ENCODE results near the gene ZNF217.
"Not testable (repeated sequence)": the region's sequence is repeated elsewhere in the genome, so short reads cannot be mapped to it uniquely, and the experiment has no call there.

Gene ZNF217

DNA sequence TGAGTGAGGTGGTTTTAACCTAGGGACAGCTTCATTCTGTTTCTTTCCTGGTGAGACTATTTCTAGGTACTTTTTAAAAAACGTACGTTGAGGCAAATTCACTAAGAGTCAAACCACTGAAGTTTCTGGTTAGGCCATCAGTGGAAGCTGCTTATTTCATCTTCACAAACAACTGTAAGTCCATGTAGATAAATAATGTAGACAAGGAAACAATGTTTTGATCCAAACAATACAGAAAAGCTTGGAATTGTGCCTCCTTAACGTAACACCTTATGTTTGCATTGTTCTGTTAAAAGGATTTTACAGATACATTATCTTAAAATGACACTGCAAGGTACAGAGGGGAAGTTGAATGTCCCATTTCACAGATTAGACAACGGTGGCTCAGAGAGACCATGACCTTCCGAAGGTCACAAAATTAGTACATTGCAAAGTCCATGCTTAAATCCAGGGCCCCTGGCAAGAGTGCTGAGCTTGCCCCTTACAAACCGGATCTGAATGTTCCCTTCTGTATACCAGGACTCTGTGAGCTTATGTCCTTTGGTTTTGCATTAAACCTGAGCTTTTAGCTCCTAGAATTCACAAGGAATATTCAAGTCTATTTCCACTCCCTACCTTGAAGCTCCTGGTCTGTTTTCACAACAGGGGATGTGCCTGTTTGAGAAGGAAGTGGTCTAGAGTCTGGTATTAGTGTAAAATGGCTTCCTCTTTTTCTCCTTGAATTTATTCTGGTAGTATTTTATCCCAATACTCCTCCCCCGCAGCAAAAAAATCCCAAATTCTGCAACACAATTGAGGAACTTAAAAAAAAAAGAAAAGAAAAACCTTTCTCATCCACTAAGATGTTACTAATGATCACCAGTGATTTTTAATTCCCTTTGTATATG is 28.9 kb upstream of the ZNF217 start:
- DNase-seq (ENCODE audit: low read depth in 1 of 2, low spot score in 1 of 2), result no peak

DNA sequence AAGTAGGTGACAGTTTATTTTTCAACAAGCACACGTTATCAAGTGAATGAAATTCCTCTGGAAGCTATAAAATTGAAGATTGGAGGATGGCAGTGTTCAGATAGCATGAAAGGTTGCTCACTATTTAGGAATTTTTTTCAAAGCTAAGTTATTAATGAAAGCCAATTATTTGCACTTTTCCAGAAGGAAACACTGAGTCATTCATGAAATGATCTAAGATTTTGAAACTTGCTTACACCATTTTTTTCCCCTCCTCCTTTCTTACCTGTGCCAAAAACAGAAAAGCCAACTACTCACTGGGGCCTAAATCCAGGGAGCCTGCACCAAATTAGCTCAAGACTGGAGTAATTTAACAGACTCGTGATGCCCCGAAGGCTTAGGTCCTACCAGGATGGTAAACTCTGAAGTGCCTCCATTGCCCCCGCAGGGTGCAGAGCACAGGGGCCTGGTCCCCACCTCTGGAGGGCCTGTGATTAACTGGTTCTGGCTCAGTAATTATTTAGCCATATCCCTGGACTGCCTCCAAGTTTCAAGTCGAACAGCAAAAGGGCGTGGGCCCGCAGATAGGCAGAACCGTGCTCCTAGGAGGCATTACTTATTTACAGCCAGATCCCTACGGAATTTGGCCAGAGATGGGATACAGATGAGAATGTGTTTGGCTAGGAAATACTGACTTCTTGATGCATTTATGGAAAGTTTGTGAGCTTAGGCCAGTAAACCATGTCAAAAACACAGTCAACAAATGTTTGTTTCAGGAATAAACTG is 28.0 kb upstream of the ZNF217 start:
- no peak for DNase-seq (ENCODE audit: low read depth in 1 of 2, low spot score in 1 of 2)

DNA sequence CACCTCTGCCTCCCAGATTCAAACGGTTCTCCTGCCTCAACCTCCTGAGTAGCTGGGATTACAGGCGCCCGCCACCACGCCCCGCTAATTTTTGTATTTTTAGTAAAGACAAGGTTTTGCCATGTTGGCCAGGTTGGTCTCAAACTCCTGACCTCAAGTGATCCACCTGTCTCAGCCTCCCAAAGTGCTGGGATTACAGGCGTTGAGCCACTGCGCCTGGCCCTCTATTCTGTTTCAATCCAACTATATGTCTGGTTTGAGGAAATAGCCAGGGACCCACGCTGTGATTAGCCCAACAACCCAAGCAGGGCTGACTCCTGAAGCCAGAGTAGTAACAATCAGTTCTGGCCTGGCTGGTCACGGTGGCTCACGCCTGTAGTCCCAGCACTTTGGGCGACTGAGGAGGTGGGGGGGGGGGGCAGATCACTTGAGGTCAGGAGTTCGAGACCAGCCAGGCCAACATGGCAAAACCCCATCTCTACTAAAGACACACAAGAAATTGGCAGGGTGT is 24.9 kb upstream of the ZNF217 start:
- not testable (repeated sequence) for DNase-seq (ENCODE audit: low read depth in 1 of 2, low spot score in 1 of 2)

DNA sequence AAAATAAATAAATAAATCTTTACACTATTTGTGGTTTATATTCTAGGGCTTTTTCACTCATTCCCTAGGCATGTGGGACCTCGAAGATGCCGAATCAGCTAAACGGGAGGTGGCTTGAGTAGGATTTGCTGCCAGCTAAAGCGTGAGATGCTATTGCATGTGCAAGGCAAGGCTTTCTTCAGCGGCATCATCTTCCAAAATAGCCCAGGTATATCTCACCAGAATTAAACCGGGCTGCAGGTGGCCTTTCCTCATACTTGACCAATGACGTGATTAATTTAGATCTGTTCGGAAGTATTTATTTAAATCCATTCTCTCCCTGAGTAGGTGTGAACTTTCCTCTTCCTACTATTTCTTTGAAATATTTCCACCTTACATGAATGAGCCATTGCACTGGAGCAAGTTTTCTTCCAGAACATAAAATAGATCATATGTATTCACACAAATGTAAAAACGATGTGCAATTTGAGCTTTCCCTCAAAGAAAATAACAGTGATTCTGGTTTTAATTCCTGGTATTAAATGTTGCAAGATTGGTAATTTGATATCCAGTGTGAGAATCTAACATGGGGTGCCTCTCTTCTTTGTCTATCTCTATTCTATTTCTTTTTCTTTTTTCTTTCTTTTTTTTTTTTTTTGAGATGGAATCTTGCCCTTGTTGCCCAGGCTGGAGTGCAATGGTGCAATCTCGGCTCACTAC is 24.3 kb upstream of the ZNF217 start:
- no peak for DNase-seq (ENCODE audit: low read depth in 1 of 2, low spot score in 1 of 2)

DNA sequence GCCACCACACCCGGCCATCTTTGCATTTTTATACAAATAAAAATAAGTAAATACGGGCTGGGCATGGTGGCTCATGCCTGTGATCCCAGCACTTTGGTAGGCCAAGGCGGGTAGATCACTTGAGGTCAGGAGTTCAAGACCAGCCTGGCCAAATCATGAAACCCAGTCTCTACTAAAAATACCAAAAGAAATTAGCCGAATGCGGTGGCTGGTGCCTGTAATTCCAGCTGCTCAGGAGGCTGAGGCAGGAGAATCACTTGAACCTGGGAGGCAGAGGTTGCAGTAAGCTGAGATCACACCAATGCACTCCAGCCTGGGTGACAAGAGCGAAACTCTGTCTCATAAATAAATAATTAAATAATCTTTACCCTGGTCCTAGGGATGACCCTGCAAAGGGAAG is 22.9 kb upstream of the ZNF217 start:
- not testable (repeated sequence) for DNase-seq (ENCODE audit: low read depth in 1 of 2, low spot score in 1 of 2)

DNA sequence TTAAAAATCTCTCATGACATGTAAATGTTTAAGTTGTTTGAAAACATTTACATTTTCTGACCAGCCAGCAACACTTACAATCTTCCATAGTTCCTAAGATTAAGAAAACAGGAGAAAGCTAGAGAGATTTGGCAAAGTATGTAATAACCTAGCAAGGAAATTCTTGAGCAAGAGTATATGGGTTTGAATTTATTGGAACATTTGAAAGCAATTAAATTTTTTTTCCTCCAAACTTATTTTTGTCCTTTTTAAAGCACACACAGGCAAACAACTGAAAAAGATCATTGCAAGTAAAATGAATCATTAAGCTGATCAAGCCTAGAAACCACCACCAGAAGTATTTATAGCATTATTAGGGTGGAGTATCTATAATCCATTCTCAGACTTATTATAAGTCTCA is 20.1 kb upstream of the ZNF217 start:
- DNase-seq (ENCODE audit: low read depth in 1 of 2, low spot score in 1 of 2), result no peak

DNA sequence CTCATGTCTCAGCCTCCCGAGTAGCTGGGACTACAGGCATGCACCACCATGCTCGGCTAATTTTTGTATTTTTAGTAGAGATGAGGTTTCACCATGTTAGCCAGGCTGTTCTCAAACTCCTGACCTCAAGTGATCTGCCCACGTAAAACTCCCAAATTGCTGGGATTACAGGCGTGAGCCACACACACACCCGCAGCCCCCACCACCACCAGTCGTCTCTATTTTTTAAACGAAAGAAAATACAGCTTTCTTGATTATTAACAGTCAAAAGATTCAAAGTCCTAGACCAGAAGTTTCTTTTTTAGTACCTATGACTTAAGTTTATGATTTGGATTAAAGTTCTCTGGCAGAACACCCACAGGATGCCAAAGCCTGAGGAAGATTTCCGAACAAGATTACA is 18.6 kb upstream of the ZNF217 start:
- not testable (repeated sequence) for DNase-seq (ENCODE audit: low read depth in 1 of 2, low spot score in 1 of 2)

DNA sequence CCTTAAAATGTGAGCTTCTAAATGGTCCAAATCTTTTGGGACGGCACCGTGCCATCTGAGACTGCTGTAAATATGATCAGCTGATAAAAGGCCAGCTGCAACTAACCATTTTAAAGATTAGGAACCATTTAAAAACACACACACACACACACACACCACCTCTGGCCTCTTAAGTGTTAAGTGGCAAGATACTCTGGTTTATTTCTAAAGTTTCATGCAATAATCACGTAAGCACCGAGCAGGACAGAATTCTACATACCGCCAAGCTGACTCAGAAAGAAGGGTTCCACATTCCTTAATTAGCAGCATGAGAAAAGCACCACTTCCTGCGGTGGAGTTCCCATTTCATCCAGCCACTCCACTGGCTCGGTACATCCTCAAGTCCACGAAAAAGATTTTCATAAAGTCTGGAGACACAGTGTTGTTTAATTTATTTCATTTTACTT is 17.8 kb upstream of the ZNF217 start:
- no peak for DNase-seq (ENCODE audit: low read depth in 1 of 2, low spot score in 1 of 2)

DNA sequence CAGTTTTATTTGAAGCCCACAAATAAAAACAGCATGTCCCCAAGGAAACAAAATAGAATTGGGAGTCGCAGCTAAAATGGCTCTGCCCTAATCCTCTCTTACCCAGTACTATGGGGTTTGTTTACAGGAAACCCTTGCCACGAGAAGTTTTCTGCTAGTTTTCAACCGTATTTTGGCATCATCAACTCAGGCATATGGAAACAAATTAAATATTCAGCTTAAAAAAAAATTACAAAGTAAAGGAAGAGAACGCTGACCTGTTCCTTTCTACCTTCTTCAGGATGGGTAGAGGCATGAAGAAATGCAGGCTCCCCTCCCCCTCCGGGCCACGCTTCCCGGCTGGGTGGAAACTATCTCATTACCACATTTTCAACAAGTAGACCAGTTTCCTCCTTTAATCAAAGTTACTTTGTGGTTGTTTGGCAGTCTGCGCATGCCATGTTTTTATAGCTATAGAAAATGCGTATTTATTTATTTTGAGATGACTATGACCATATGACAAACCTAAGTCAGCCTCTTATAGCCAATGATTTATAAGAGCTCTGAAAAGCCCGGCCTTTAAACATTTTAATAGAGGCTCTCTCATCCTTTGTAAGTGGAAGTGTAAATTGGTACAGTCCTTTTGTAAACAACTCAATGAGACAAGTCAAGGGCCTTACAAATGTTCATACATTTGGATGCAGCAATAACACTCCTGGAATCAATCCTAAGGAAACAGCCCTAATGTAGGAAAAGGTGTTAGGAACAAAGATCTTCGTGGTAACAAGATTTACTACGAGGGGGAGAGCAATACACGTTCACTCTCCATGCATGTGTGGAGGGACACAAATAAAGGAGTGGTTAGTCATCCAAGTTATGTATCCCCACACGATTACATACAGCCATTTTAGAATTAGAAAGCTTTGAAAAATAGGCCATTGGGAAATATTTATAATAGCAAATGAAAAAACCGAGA is 16.1 kb upstream of the ZNF217 start:
- DNase-seq (ENCODE audit: low read depth in 1 of 2, low spot score in 1 of 2), result peak in 1 of 2 donors; percentile 28

DNA sequence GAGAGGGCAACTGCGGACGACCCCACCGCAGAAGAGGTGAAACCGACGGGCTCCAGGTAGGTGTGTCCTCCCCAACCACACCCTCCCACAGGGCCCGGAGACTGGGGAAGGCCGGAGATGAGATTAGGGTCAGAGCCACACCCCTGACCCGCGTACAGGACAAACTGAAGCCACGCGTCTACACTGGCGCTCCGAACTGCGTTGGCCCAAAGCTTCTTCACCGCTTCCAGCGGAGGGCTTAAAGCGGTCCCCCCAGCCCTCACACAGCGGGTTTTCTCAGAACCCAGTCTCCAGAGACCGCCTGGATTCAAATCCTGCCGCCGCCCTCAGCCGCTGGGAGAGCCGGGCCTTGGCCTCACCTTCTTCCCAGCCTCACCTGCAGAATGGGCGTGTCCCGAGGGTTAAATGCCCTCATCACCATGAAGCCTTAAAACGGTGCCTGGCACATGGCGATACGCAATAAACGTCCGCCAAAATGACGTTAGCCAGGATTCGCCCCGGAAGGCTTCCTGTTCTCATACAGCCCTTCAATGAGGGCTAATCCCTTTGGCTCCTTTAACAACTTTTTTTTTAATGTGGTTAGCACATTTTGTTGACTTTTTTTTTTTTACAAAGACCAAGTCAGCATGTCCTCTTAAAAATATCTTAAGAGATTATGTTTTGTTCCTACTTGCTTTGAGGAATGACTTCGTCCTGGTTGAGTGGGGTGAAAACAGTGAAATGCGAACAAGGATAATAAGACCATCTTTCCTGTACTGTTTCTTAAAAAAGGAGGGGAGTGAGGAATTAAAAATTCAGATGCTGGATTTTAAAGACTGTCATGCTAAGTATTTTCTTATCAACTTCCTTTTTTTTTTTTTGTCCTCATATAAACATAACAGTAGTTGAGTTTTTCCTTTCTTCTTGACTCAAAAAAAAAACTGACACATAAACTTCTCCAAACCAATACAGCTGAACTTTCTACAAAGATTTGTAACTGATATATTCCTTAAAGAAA is 15.1 kb upstream of the ZNF217 start:
- DNase-seq (ENCODE audit: low read depth in 1 of 2, low spot score in 1 of 2), result no peak

DNA sequence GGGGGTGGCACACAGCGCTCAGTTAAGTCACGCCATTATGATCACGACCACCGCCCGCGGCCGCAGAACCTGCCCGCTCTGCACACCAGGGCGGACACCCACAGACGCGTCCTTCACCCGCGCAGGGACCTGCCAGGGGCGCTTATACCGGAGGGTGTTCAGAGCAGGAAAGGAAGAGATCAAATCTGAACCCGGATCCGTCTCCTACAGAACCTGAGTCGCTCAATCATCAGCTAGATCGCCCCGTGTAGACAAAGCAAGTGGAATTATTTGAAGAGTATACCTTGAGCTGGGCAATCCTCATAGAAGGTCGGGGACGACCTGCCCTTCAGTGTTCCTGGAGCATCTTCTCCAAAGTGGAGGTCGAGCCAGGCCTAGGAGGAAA is 14.4 kb upstream of the ZNF217 start:
- no peak for DNase-seq (ENCODE audit: low read depth in 1 of 2, low spot score in 1 of 2)

DNA sequence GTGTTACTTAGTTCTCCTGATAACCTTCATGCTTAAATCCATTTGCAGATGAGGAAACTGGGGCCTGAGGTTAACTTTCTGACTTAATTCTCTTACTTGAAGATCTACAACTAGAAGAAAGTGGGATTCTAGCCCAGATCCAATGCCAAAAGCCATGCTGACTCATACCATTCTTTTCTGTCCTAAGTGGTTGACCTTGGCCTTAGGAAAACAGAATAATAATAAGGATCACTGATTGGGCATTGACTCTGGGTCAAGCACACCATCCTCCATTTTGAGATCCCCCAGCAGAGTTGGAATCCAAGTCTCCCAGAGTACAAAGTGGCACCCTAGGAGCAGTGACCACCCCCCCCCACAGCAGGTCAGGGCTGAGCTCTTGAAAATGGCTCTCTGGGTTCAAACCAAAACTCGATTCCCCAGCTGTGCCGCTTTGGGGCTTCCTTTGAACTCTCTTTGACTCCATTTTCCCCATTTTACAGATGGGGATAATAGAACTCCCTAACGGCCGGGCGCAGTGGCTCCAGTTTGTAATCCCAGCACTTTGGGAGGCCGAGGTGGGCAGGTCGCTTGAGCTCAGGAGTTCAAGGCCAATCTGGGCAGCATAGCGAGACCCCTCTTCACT is 12.8 kb upstream of the ZNF217 start:
- DNase-seq (ENCODE audit: low read depth in 1 of 2, low spot score in 1 of 2), result no peak

DNA sequence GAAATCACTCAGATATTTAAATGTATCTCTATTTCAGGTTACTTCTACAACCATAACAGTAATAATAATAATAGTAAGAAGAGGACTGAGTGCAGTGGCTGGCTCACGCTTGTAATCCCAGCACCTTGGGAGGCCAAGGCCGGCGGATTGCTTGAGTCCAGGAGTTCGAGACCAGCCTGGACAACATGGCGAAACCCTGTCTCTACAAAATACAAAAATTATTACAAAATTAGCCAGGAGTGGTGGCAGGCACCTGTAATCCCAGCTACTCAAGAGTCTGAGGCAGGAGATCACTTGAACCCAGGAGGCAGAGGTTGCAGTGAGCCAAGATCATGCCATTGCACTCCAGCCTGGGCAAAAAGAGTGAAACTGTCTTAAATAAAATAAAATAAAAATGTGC is 11.8 kb upstream of the ZNF217 start:
- not testable (repeated sequence) for DNase-seq (ENCODE audit: low read depth in 1 of 2, low spot score in 1 of 2)

DNA sequence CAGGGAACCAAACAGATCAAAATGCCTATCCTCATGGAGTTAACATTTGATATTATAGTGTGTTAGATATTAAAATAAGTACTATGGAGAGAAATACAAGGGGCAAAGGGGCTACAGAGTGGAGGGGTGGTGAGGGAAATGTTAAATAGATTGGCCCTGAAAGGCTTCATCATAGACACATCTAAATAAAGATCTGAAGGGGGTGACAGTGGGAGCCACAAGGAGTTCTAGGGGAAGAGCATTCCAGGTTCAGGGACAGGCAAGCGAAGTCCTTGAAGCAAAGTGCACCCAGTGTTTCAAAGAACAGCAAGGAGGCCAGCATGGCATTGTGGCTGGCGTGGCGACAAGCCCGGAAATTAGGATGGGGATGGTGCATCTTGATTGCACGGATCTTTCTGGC is 11.2 kb upstream of the ZNF217 start:
- DNase-seq (ENCODE audit: low read depth in 1 of 2, low spot score in 1 of 2), result not testable (repeated sequence)

DNA sequence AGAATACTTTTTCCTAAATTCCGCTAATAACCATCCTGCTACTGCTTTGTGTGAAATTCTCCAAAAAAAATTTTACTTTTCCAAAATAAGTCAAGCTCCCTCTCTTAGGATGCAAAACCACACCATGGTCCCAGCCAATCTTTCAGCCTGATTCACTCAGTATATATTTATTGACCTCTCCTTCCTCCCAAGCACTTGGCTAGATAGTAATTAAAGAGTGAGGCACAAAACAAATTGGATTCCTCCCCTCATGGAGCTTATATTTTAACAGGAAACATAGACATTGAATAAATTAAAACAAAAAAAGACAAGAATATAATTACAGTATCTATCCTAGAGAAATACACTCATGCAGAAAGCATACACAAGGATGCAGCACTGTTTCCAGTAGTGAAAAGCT is 9.0 kb upstream of the ZNF217 start:
- DNase-seq (ENCODE audit: low read depth in 1 of 2, low spot score in 1 of 2), result no peak

DNA sequence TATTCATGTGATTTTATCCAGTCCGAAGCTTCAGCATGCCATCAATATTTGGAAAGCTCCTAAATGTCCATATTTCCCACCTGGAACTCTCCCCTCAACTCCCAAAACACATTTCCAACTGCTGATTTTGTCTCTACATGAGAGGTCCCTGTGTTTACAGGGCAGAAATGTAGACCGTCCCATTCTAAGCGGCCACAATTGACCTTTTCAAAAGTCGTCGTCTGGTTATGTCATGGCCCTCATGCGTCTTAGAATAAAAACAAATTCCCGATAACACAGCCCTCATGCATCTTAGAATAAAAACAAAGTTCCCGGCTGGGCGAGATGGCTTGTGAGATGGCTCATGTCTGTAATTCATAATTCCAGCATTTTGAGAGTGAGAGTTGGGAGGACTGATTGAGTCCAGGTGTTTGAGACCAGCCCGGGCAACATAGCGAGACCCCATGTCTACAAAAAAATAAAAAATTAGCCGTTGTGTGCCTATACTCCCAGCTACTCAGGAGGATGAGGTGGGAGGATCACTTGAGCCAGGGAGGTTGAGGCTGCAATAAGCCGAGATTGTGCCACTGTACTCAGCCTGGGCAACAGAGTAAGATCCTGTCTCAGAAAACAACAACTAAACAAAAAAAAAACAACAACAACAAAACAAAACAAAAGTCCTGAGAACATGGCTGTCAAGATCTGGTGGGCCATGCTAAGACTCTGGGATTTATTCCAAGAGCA is 6.4 kb upstream of the ZNF217 start:
- no peak for DNase-seq (ENCODE audit: low read depth in 1 of 2, low spot score in 1 of 2)

DNA sequence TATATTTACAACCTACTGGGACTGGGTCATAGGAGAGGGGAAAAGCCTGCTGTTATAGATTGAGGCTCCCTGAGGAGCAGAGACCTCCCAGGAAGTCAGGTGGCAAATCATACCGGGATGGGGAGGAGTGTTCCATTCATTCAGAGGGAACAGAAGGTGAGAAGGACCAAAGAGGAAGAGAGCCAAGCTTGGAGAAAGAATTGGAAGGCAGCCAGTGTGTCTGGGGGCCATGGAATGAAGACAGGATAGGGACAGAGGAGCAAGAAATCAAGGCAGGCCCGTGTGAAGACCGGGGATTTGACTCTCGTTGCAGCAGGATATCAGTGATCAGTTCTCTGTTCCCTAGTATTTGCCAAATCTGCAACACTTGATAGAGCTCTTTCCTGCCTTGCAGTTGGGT is 5.7 kb upstream of the ZNF217 start:
- DNase-seq (ENCODE audit: low read depth in 1 of 2, low spot score in 1 of 2), result no peak

DNA sequence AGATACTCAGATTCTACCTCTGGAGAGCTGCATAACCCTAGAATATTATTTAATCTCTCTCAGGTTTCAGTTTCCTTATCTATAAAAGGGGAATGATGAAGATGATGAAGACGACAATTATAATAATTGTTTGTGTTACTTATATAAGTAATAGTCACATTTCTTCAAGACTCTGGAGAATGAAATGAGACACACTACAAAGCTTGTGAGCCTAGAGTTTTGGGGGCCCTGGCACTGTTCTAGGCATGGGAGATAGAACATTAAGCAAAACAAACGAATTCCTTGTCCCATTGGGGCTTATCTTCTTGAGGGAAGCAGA is 5.4 kb upstream of the ZNF217 start:
- DNase-seq (ENCODE audit: low read depth in 1 of 2, low spot score in 1 of 2), result no peak

Data from activated CD4-positive, alpha-beta T cell treated with anti-CD3 and anti-CD28 coated beads, Interleukin-2, amount 50 U/mL, for 24 hours (primary cell).